ENCODE data around the gene DENND5B. TPM values are rescaled to one million over a fixed set of nuclear protein-coding genes. Genes with fewer than 3 reads are reported as not detected.

Gene DENND5B
- total RNA-seq, 4 donors from 2014 or later: 32.2 to 59.2 (median 57.2) TPM

GRCh38 chr12:31498424-31498823 lies 92.5 kb downstream of the DENND5B start:
- no peak overlapping the region for H3K27ac ChIP-seq
- H3K27me3 ChIP-seq: no peaks in the 10 kb centered on the region
- TF ChIP-seq POLR2A (IDR thresholded peaks at IDR 0.05) (no peak), CTCF (IDR thresholded peaks at IDR 0.05) (no peak)
- peaks cover 0 to 11% (median 0%) of the 10 kb centered on the region in 3 donors for H3K36me3 ChIP-seq
- H3K4me1 ChIP-seq: no peaks in the 10 kb centered on the region
- no peak for DNase-seq
- H3K4me3 ChIP-seq: no peak overlapping the region
- no peaks in the 10 kb centered on the region for H3K9me3 ChIP-seq

- Histone ChIP-seq H3K4me1 (no peaks in the 10 kb centered on the region), H3K9me3 (no peaks in the 10 kb centered on the region), H3K27ac (no peak overlapping the region), H3K27me3 (no peaks in the 10 kb centered on the region), H3K36me3 (peaks cover 0 to 13% (median 0%) of the 10 kb centered on the region in 3 donors), H3K4me3 (no peak overlapping the region)
- TF ChIP-seq POLR2A (IDR thresholded peaks at IDR 0.05) (no peak), CTCF (IDR thresholded peaks at IDR 0.05) (no peak)
- DNase-seq: no peak
Measured at GRCh38 chr12:31496257-31496656, 94.7 kb downstream of the DENND5B start.

GRCh38 chr12:31494455-31494854 lies 96.5 kb downstream of the DENND5B start:
- H3K36me3 ChIP-seq: peaks cover 0 to 18% (median 0%) of the 10 kb centered on the region in 3 donors
- H3K27ac ChIP-seq: no peak overlapping the region
- H3K27me3 ChIP-seq: no peaks in the 10 kb centered on the region
- no peaks in the 10 kb centered on the region for H3K4me1 ChIP-seq
- no peak for TF ChIP-seq CTCF (IDR thresholded peaks at IDR 0.05)
- TF ChIP-seq POLR2A (IDR thresholded peaks at IDR 0.05): no peak
- DNase-seq: no peak
- H3K9me3 ChIP-seq: no peaks in the 10 kb centered on the region
- no peak overlapping the region for H3K4me3 ChIP-seq

DNA sequence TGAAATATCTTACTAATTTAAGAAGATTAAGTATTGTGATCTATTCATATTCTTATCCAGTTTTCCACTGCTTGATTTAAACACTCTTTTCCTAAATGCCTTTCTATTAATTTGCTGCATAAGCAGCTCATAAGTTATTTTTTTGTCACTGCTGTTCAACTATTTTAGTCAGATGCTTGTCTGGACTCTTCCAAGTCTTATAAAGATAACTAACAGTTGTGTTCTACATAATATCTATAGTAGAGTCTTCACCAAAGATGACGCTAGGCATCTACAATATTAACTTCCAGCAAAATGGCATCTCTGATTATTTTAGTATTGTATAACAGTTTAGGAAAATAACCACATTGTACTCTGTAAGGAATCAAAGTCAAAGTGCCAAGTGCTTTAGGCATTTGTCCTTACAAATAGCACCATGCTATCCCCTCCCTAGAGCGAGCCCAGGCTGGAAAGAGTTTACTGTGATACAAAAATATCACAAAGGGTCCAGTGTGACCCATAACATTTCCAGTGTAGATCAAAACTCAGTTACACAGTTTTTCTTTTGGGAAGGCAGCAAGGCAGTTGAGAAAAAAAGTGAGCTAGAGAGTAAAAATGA lies 98.2 kb downstream of the DENND5B start:
- no peak for DNase-seq
- no peak overlapping the region for H3K4me3 ChIP-seq
- H3K27me3 ChIP-seq: no peaks in the 10 kb centered on the region
- peaks cover 0 to 18% (median 0%) of the 10 kb centered on the region in 3 donors for H3K36me3 ChIP-seq
- no peaks in the 10 kb centered on the region for H3K9me3 ChIP-seq
- no peak overlapping the region for H3K27ac ChIP-seq
- no peaks in the 10 kb centered on the region for H3K4me1 ChIP-seq
- TF ChIP-seq CTCF (IDR thresholded peaks at IDR 0.05) (no peak), POLR2A (IDR thresholded peaks at IDR 0.05) (no peak)

DNA sequence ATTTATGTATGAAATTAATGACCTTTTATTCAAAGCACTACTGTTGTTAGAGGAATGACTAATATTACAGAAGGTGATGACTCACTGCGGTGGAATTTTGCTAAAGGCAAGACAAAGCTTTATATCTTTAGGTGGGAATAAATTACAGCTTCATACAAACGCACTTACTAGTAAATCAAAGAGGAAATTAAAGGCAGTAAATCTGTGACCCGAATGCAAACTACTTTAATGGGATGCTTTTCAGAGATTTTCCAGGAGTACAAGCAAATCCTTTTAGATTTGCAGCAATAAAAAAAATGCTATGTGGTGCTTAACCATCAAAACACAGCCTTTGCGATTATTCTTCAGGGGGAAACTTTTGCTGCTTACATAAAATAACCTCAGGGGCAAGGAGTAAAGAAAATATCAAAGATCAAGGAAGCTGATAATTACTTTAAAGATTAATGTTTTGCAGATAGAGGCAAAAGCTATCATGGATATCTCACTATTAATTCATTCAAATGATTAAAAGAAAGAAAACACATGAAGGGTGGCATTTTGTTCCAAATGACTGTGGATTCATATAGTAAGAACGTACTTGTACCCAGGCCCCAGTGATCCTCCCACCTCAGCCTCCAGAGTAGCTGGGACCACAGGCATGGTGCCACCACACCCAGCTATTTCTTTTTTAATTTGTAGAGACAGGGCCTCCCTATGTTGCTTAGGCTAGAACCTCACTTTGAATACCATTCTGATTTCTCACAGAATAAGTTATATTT lies 98.9 kb downstream of the DENND5B start:
- H3K36me3 ChIP-seq: peaks cover 0 to 18% (median 0%) of the 10 kb centered on the region in 3 donors
- H3K27ac ChIP-seq: no peak overlapping the region
- no peak for DNase-seq
- TF ChIP-seq POLR2A (IDR thresholded peaks at IDR 0.05) (no peak), CTCF (IDR thresholded peaks at IDR 0.05) (no peak)
- H3K9me3 ChIP-seq: no peaks in the 10 kb centered on the region
- no peaks in the 10 kb centered on the region for H3K27me3 ChIP-seq
- H3K4me1 ChIP-seq: peaks cover 0 to under 1% (median 0%) of the 10 kb centered on the region in 4 donors
- no peak overlapping the region for H3K4me3 ChIP-seq

Data from Peyer's patch (tissue), 4 donors.